Activated naive CD4-positive, alpha-beta T cell treated with anti-CD3 and anti-CD28 coated beads, Interleukin-2, amount 50 U/mL, for 72 hours (primary cell): ENCODE results near the gene TACR1. TPM values are rescaled to one million over a fixed set of nuclear protein-coding genes. Genes with fewer than 3 reads are reported as not detected.

Experiments
- ATAC-seq, 2 donors: fragments of 150-1000 bp; cut with Tn5 transposase; 2 replicates each; pipeline ENCODE4 v1.10.0; 2021; ENCODE audit warnings: mild to moderate bottlenecking in 2 of 2, moderate library complexity in 2 of 2
- DNase-seq, 2 donors: peaks; one replicate each; pipeline ENCODE4 v3.0.0; 2021 to 2022; ENCODE audit warnings: low spot score in 2 of 2
- H3K27ac Mint-ChIP-seq, 2 donors: one replicate each; pipeline ENCODE4 v1.8.0; 2022; ENCODE audit warnings: mild to moderate bottlenecking in 2 of 2, mixed read lengths in 2 of 2
- H3K36me3 Mint-ChIP-seq, 2 donors: one replicate each; pipeline ENCODE4 v1.8.0; 2022; ENCODE audit warnings: mixed read lengths in 2 of 2
- H3K9me3 Mint-ChIP-seq, 2 donors: one replicate each; pipeline ENCODE4 v1.8.0; 2022; ENCODE audit warnings: mixed read lengths in 2 of 2
- total RNA-seq, 2 donors: library from RNA; stranded (reverse); gene quantifications; one replicate each; pipeline ENCODE4 v1.2.3, GENCODE V29; 2022

TACR1 gene
- total RNA-seq, 2 donors from 2014 or later: not detected

GRCh38 chr2:75133621-75134570, 65.4 kb downstream of the TACR1 start:
- ATAC-seq: no peak
- no peaks in the 10 kb centered on the region for H3K36me3 Mint-ChIP-seq
- no peaks in the 10 kb centered on the region for H3K9me3 Mint-ChIP-seq
- DNase-seq: no peak
- no peak overlapping the region for H3K27ac Mint-ChIP-seq

GRCh38 chr2:75130171-75130570, 69.1 kb downstream of the TACR1 start:
- no peaks in the 10 kb centered on the region for H3K36me3 Mint-ChIP-seq
- H3K9me3 Mint-ChIP-seq: no peaks in the 10 kb centered on the region
- DNase-seq (no peak), ATAC-seq (no peak)
- H3K27ac Mint-ChIP-seq: no peak overlapping the region

- DNase-seq (no peak), ATAC-seq (no peak)
- H3K27ac Mint-ChIP-seq: no peak overlapping the region
- no peaks in the 10 kb centered on the region for H3K9me3 Mint-ChIP-seq
- H3K36me3 Mint-ChIP-seq: no peaks in the 10 kb centered on the region
These were observed 75.4 kb downstream of the TACR1 start for GRCh38 chr2:75123876-75124275.

GRCh38 chr2:75113231-75113869, 86.0 kb downstream of the TACR1 start:
- Mint-ChIP-seq H3K9me3 (no peaks in the 10 kb centered on the region), H3K36me3 (no peaks in the 10 kb centered on the region), H3K27ac (no peak overlapping the region)
- DNase-seq (no peak), ATAC-seq (no peak)

GRCh38 chr2:75108937-75109482, 90.3 kb downstream of the TACR1 start:
- ATAC-seq (no peak), DNase-seq (no peak)
- Mint-ChIP-seq H3K27ac (no peak overlapping the region), H3K9me3 (no peaks in the 10 kb centered on the region), H3K36me3 (no peaks in the 10 kb centered on the region)

GRCh38 chr2:75102011-75102410, 97.3 kb downstream of the TACR1 start:
- DNase-seq (no peak), ATAC-seq (no peak)
- Mint-ChIP-seq H3K27ac (no peak overlapping the region), H3K9me3 (peaks cover 0 to 6% of the 10 kb centered on the region in 2 donors), H3K36me3 (no peaks in the 10 kb centered on the region)

- H3K9me3 Mint-ChIP-seq: peaks cover 0 to 6% of the 10 kb centered on the region in 2 donors
- H3K27ac Mint-ChIP-seq: no peak overlapping the region
- ATAC-seq (no peak), DNase-seq (no peak)
- no peaks in the 10 kb centered on the region for H3K36me3 Mint-ChIP-seq
These were observed 98.5 kb downstream of the TACR1 start for GRCh38 chr2:75100801-75101151.

- Mint-ChIP-seq H3K9me3 (peaks cover 0 to 6% of the 10 kb centered on the region in 2 donors), H3K27ac (no peak overlapping the region), H3K36me3 (no peaks in the 10 kb centered on the region)
- no peak for ATAC-seq
- no peak for DNase-seq
These were observed 99.1 kb downstream of the TACR1 start for GRCh38 chr2:75100011-75100800.

- no peak for ATAC-seq
- Mint-ChIP-seq H3K36me3 (no peaks in the 10 kb centered on the region), H3K9me3 (peaks cover 0 to 6% of the 10 kb centered on the region in 2 donors), H3K27ac (no peak overlapping the region)
- no peak for DNase-seq
These were observed 99.8 kb downstream of the TACR1 start for GRCh38 chr2:75099521-75099922.

GRCh38 chr2:75098856-75099255, 100.5 kb downstream of the TACR1 start:
- no peak overlapping the region for H3K27ac Mint-ChIP-seq
- peaks cover 0 to 6% of the 10 kb centered on the region in 2 donors for H3K9me3 Mint-ChIP-seq
- ATAC-seq (no peak), DNase-seq (no peak)
- H3K36me3 Mint-ChIP-seq: no peaks in the 10 kb centered on the region

- DNase-seq (no peak), ATAC-seq (no peak)
- peaks cover 0 to 3% of the 10 kb centered on the region in 2 donors for H3K9me3 Mint-ChIP-seq
- H3K27ac Mint-ChIP-seq: no peak overlapping the region
- H3K36me3 Mint-ChIP-seq: no peaks in the 10 kb centered on the region
These were observed 101.5 kb downstream of the TACR1 start for GRCh38 chr2:75097831-75098230.

- DNase-seq: no peak
- no peaks in the 10 kb centered on the region for H3K36me3 Mint-ChIP-seq
- ATAC-seq: no peak
- no peak overlapping the region for H3K27ac Mint-ChIP-seq
- H3K9me3 Mint-ChIP-seq: no peaks in the 10 kb centered on the region
These were observed 104.9 kb downstream of the TACR1 start for GRCh38 chr2:75094405-75094804.

- no peak overlapping the region for H3K27ac Mint-ChIP-seq
- no peaks in the 10 kb centered on the region for H3K36me3 Mint-ChIP-seq
- DNase-seq: no peak
These were observed 108.4 kb downstream of the TACR1 start for GRCh38 chr2:75090770-75091515.

GRCh38 chr2:75089471-75089870, 109.8 kb downstream of the TACR1 start:
- Mint-ChIP-seq H3K36me3 (peaks cover 0 to 7% of the 10 kb centered on the region in 2 donors), H3K27ac (no peak overlapping the region), H3K9me3 (peaks cover 0 to 6% of the 10 kb centered on the region in 2 donors)
- no peak for DNase-seq
- no peak for ATAC-seq

More at GRCh38 chr2:75090770-75091515, 108.4 kb downstream of the TACR1 start:
- ATAC-seq: no peak
- H3K9me3 Mint-ChIP-seq: no peaks in the 10 kb centered on the region

GRCh38 chr2:75088791-75089190, 110.5 kb downstream of the TACR1 start:
- Mint-ChIP-seq H3K9me3 (peaks cover 0 to 6% of the 10 kb centered on the region in 2 donors), H3K36me3 (peaks cover 0 to 7% of the 10 kb centered on the region in 2 donors), H3K27ac (no peak overlapping the region)
- ATAC-seq (no peak), DNase-seq (no peak)

GRCh38 chr2:75087736-75088135, 111.6 kb downstream of the TACR1 start:
- H3K36me3 Mint-ChIP-seq: peaks cover 0 to 7% of the 10 kb centered on the region in 2 donors
- peaks cover 0 to 6% of the 10 kb centered on the region in 2 donors for H3K9me3 Mint-ChIP-seq
- ATAC-seq: no peak
- DNase-seq: no peak
- no peak overlapping the region for H3K27ac Mint-ChIP-seq
